Mesenchymal stem cell (in vitro differentiated cells and primary cell): ENCODE measurements around the gene HPRT1.

ENCODE experiments used
- DNase-seq: peaks from one replicate; pipeline ENCODE4 v3.0.0-alpha.2; 2013
- H2AFZ ChIP-seq: one replicate; pipeline ENCODE4 v1.6.1; 2013; ENCODE audit warnings: low read depth, mild to moderate bottlenecking, control low read depth, inconsistent platforms, low read length, moderate library complexity
- H2AK5ac ChIP-seq: 2 replicates; pipeline ENCODE4 v1.6.1; 2013; ENCODE audit warnings: low read length, moderate library complexity, mild to moderate bottlenecking, inconsistent platforms; ENCODE audit not compliant: severe bottlenecking
- H2BK120ac ChIP-seq: one replicate; pipeline ENCODE4 v1.6.1; 2013; ENCODE audit warnings: low read depth, mild to moderate bottlenecking, inconsistent platforms, low read length, moderate library complexity
- H2BK12ac ChIP-seq, 2 experiments: one replicate each; pipeline ENCODE4 v1.6.1; 2013; ENCODE audit warnings: inconsistent platforms in 2 of 2, low read length in 2 of 2, mild to moderate bottlenecking in 2 of 2, moderate library complexity in 2 of 2, control low read depth in 1 of 2
- H2BK15ac ChIP-seq: one replicate; pipeline ENCODE4 v1.6.1; 2013; ENCODE audit warnings: mild to moderate bottlenecking, low read depth, inconsistent platforms; ENCODE audit not compliant: poor library complexity, severe bottlenecking
- H2BK5ac ChIP-seq: 2 replicates; pipeline ENCODE4 v1.6.1; 2013; ENCODE audit warnings: low read depth, mild to moderate bottlenecking, low read length, control low read depth, inconsistent platforms; ENCODE audit not compliant: poor library complexity, severe bottlenecking
- H3K14ac ChIP-seq, 2 experiments: one replicate each; pipeline ENCODE4 v1.6.1; 2013; ENCODE audit warnings: inconsistent platforms in 2 of 2, low read length in 2 of 2, control low read depth in 1 of 2, mild to moderate bottlenecking in 1 of 2, moderate library complexity in 1 of 2
- H3K18ac ChIP-seq, 2 experiments: one replicate each; pipeline ENCODE4 v1.6.1; 2013; ENCODE audit warnings: inconsistent platforms in 2 of 2, low read length in 2 of 2, control low read depth in 1 of 2, low read depth in 1 of 2, mild to moderate bottlenecking in 1 of 2
- H3K23ac ChIP-seq, 2 experiments: one replicate each; pipeline ENCODE4 v1.6.1; 2013; ENCODE audit warnings: inconsistent platforms in 2 of 2, low read length in 2 of 2, mild to moderate bottlenecking in 2 of 2, moderate library complexity in 2 of 2, control low read depth in 1 of 2
- H3K27ac ChIP-seq: 2 replicates; pipeline ENCODE4 v1.5.1; 2013; ENCODE audit warnings: mild to moderate bottlenecking, moderate library complexity, low read length, control low read depth, inconsistent platforms; ENCODE audit not compliant: poor library complexity, severe bottlenecking
- H3K27me3 ChIP-seq, 2 experiments: 2 replicates each; pipeline versions ENCODE4 v1.6.1 to v1.7.0; 2013; ENCODE audit warnings: low read length in 2 of 2, mild to moderate bottlenecking in 2 of 2, moderate library complexity in 2 of 2, control low read depth in 1 of 2, inconsistent platforms in 1 of 2; ENCODE audit not compliant: control insufficient read depth in 1 of 2, insufficient read depth in 1 of 2
- H3K36me3 ChIP-seq, 2 experiments: 2 replicates each; pipeline versions ENCODE4 v1.6.1 to v1.7.0; 2013; ENCODE audit warnings: low read length in 2 of 2, control low read depth in 1 of 2, inconsistent platforms in 1 of 2, low read depth in 1 of 2, mild to moderate bottlenecking in 1 of 2; ENCODE audit not compliant: insufficient read depth in 2 of 2, control insufficient read depth in 1 of 2
- H3K4ac ChIP-seq, 2 experiments: one replicate each; pipeline ENCODE4 v1.6.1; 2013; ENCODE audit warnings: inconsistent platforms in 2 of 2, low read length in 2 of 2, mild to moderate bottlenecking in 2 of 2, moderate library complexity in 2 of 2, control low read depth in 1 of 2, low read depth in 1 of 2
- H3K4me1 ChIP-seq: 2 replicates; pipeline ENCODE4 v1.6.1; 2013; ENCODE audit warnings: low read depth, low read length, control low read depth; ENCODE audit not compliant: control insufficient read depth, insufficient read depth
- H3K4me2 ChIP-seq: 2 replicates; pipeline ENCODE4 v1.6.1; 2013; ENCODE audit warnings: low read length, mild to moderate bottlenecking, inconsistent platforms; ENCODE audit not compliant: poor library complexity, severe bottlenecking
- H3K4me3 ChIP-seq, 2 experiments: 2 replicates each; pipeline versions ENCODE4 v1.5.1 to v1.7.0; 2013; ENCODE audit warnings: low read length in 2 of 2, mild to moderate bottlenecking in 2 of 2, control low read depth in 1 of 2, low read depth in 1 of 2; ENCODE audit not compliant: insufficient read depth in 1 of 2
- H3K79me1 ChIP-seq: replicated peaks from 2 replicates; pipeline ENCODE4 v1.6.1; 2013; ENCODE audit warnings: mild to moderate bottlenecking, control low read depth, low read length, inconsistent platforms; ENCODE audit not compliant: poor library complexity, severe bottlenecking
- H3K9ac ChIP-seq: 2 replicates; pipeline ENCODE4 v1.7.0; 2013; ENCODE audit warnings: mild to moderate bottlenecking, low read length, moderate library complexity
- H3K9me3 ChIP-seq: 2 replicates; pipeline ENCODE4 v1.7.0; 2013; ENCODE audit warnings: mild to moderate bottlenecking, low read length; ENCODE audit not compliant: control insufficient read depth
- H4K8ac ChIP-seq: one replicate; pipeline ENCODE4 v1.6.1; 2013; ENCODE audit warnings: inconsistent platforms, mild to moderate bottlenecking, low read length, moderate library complexity
- H4K91ac ChIP-seq: one replicate; pipeline ENCODE4 v1.6.1; 2013; ENCODE audit warnings: mild to moderate bottlenecking, low read length, inconsistent platforms
- WGBS: methylation state at CpG from one replicate; pipeline ENCODE4 v1.1.7; 2013; ENCODE audit warnings: mixed read lengths; 5-methylcytosine and 5-hydroxymethylcytosine counted together

The HPRT1 gene

GRCh38 chrX:134469486-134469885 is 9.5 kb downstream of the HPRT1 start:
- Histone ChIP-seq H2AK5ac (no peak overlapping the region), H3K79me1 (peaks cover 3% of the 10 kb centered on the region), H3K4me1 (peaks cover 2% of the 10 kb centered on the region), H3K27me3 (no peaks in the 10 kb centered on the region), H3K27ac (no peak overlapping the region), H4K8ac (no peak overlapping the region), H2BK5ac (no peak overlapping the region), H3K9me3 (no peaks in the 10 kb centered on the region), H2BK120ac (no peak overlapping the region), H3K14ac (no peak overlapping the region), H3K4ac (no peak overlapping the region), H2BK15ac (no peak overlapping the region), H3K4me2 (no peak overlapping the region), H3K23ac (no peak overlapping the region), H2BK12ac (no peak overlapping the region), H3K18ac (no peak overlapping the region), H3K9ac (no peak overlapping the region), H3K4me3 (no peak overlapping the region), H2AFZ (no peak overlapping the region), H3K36me3 (no peaks in the 10 kb centered on the region), H4K91ac (no peak overlapping the region)
- peak; percentile 45 for DNase-seq
- WGBS, result 19% methylated on average over 2 of the region's 2 CpGs

DNA sequence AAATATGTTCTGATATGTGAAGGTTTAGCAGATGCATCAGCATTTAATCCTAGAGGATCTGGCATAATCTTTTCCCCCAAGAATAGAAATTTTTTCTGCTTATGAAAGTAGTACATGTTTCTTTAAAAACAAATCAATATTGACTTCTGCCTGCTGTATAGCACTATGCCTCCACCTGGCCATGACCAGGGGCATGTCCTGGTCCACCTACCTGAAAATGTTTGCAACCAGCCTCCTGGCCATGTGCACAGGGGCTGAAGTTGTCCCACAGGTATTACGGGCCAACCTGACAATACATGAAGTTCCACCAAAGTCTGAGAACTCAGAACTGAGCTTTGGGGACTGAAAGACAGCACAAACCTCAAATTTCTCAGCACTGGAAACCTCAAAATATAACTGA is 10.0 kb downstream of the HPRT1 start:
- H2BK5ac ChIP-seq, result no peak overlapping the region
- H3K27me3 ChIP-seq, result no peaks in the 10 kb centered on the region
- H3K23ac ChIP-seq, result no peak overlapping the region
- no peak overlapping the region for H2AFZ ChIP-seq
- H2BK12ac ChIP-seq, result no peak overlapping the region
- no peak overlapping the region for H3K27ac ChIP-seq
- no peak overlapping the region for H4K8ac ChIP-seq
- no peak overlapping the region for H3K4me3 ChIP-seq
- H3K79me1 ChIP-seq, result peaks cover 3% of the 10 kb centered on the region
- H3K36me3 ChIP-seq, result peaks cover 0 to under 1% of the 10 kb centered on the region in 2 experiments
- no peaks in the 10 kb centered on the region for H3K9me3 ChIP-seq
- no peak overlapping the region for H3K4ac ChIP-seq
- no peak overlapping the region for H4K91ac ChIP-seq
- H3K9ac ChIP-seq, result no peak overlapping the region
- H3K4me2 ChIP-seq, result no peak overlapping the region
- 100% methylated on average over 1 of the region's 1 CpG for WGBS
- no peak overlapping the region for H2BK15ac ChIP-seq
- no peak overlapping the region for H3K14ac ChIP-seq
- peaks cover 2% of the 10 kb centered on the region for H3K4me1 ChIP-seq
- H3K18ac ChIP-seq, result peak overlapping the region in 1 of 2 experiments; percentile 43
- H2AK5ac ChIP-seq, result no peak overlapping the region
- DNase-seq, result no peak
- H2BK120ac ChIP-seq, result no peak overlapping the region

GRCh38 chrX:134472041-134472440 is 12.1 kb downstream of the HPRT1 start:
- 100% methylated on average over 2 of the region's 6 CpGs for WGBS

GRCh38 chrX:134476284-134476683 is 16.3 kb downstream of the HPRT1 start:
- no peak overlapping the region for H2AFZ ChIP-seq
- H4K91ac ChIP-seq, result no peak overlapping the region
- no peak overlapping the region for H3K18ac ChIP-seq
- no peak overlapping the region for H2BK12ac ChIP-seq
- WGBS, result no CpG with 5 or more reads among the region's 1 CpG
- no peaks in the 10 kb centered on the region for H3K4me1 ChIP-seq
- H3K14ac ChIP-seq, result no peak overlapping the region
- H2AK5ac ChIP-seq, result no peak overlapping the region
- H3K36me3 ChIP-seq, result peaks cover 0 to 10% of the 10 kb centered on the region in 2 experiments
- no peak overlapping the region for H2BK120ac ChIP-seq
- no peak overlapping the region for H3K4me2 ChIP-seq
- no peak overlapping the region for H3K27ac ChIP-seq
- H2BK5ac ChIP-seq, result no peak overlapping the region
- H3K4me3 ChIP-seq, result no peak overlapping the region
- peaks cover 0 to 3% of the 10 kb centered on the region in 2 experiments for H3K27me3 ChIP-seq
- no peak overlapping the region for H4K8ac ChIP-seq
- no peak overlapping the region for H3K23ac ChIP-seq
- H3K4ac ChIP-seq, result no peak overlapping the region
- no peaks in the 10 kb centered on the region for H3K9me3 ChIP-seq
- no peak overlapping the region for H2BK15ac ChIP-seq
- no peaks in the 10 kb centered on the region for H3K79me1 ChIP-seq
- DNase-seq, result no peak
- no peak overlapping the region for H3K9ac ChIP-seq

More at GRCh38 chrX:134472041-134472440, 12.1 kb downstream of the HPRT1 start:
- Histone ChIP-seq H2BK5ac (no peak overlapping the region), H3K18ac (no peak overlapping the region), H2BK12ac (no peak overlapping the region), H3K4me3 (no peak overlapping the region), H4K91ac (no peak overlapping the region), H3K36me3 (peaks cover 0 to 10% of the 10 kb centered on the region in 2 experiments), H3K4me1 (peaks cover 2% of the 10 kb centered on the region), H3K9ac (no peak overlapping the region), H2BK15ac (no peak overlapping the region), H3K4ac (no peak overlapping the region), H3K27ac (no peak overlapping the region), H4K8ac (no peak overlapping the region), H3K14ac (no peak overlapping the region), H3K79me1 (no peaks in the 10 kb centered on the region), H3K27me3 (no peaks in the 10 kb centered on the region), H2AK5ac (no peak overlapping the region), H3K4me2 (no peak overlapping the region), H2AFZ (no peak overlapping the region), H2BK120ac (no peak overlapping the region), H3K9me3 (no peaks in the 10 kb centered on the region), H3K23ac (no peak overlapping the region)
- DNase-seq, result no peak
